Measurements from ENCODE around the gene LTBP1.

LTBP1 gene

GRCh38 chr2:33288011-33288410 is 341.3 kb downstream of the LTBP1 start:
- in situ Hi-C loops (cut with MboI; ENCODE audit: low sequenced_read_pairs), result no loop called here

- in situ Hi-C loops (cut with MboI; ENCODE audit: low sequenced_read_pairs), result no loop called here
Measured at GRCh38 chr2:33289961-33290360, 343.2 kb downstream of the LTBP1 start.

GRCh38 chr2:33291278-33292013 is 344.7 kb downstream of the LTBP1 start:
- in situ Hi-C loops (cut with MboI; ENCODE audit: low sequenced_read_pairs), result no loop called here

GRCh38 chr2:33292063-33292462 is 345.3 kb downstream of the LTBP1 start:
- in situ Hi-C loops (cut with MboI; ENCODE audit: low sequenced_read_pairs), result no loop called here

GRCh38 chr2:33292981-33293595 is 346.3 kb downstream of the LTBP1 start:
- in situ Hi-C loops (cut with MboI; ENCODE audit: low sequenced_read_pairs), result no loop called here

GRCh38 chr2:33298233-33298632 is 351.5 kb downstream of the LTBP1 start:
- in situ Hi-C loops (cut with MboI; ENCODE audit: low sequenced_read_pairs), result no loop called here

- in situ Hi-C loops (cut with MboI; ENCODE audit: low sequenced_read_pairs), result no loop called here
Measured at GRCh38 chr2:33301355-33301754, 354.6 kb downstream of the LTBP1 start.

GRCh38 chr2:33302348-33302747 is 355.6 kb downstream of the LTBP1 start:
- in situ Hi-C loops (cut with MboI; ENCODE audit: low sequenced_read_pairs), result no loop called here

- in situ Hi-C loops (cut with MboI; ENCODE audit: low sequenced_read_pairs), result no loop called here
Measured at GRCh38 chr2:33304032-33304864, 357.5 kb downstream of the LTBP1 start.

GRCh38 chr2:33307659-33308270 is 361.0 kb downstream of the LTBP1 start:
- in situ Hi-C loops (cut with MboI; ENCODE audit: low sequenced_read_pairs), result no loop called here

- in situ Hi-C loops (cut with MboI; ENCODE audit: low sequenced_read_pairs), result no loop called here
Measured at GRCh38 chr2:33312355-33312754, 365.6 kb downstream of the LTBP1 start.

- in situ Hi-C loops (cut with MboI; ENCODE audit: low sequenced_read_pairs), result no loop called here
Measured at GRCh38 chr2:33313039-33313438, 366.3 kb downstream of the LTBP1 start.

- in situ Hi-C loops (cut with MboI; ENCODE audit: low sequenced_read_pairs), result no loop called here
Measured at GRCh38 chr2:33314541-33314940, 367.8 kb downstream of the LTBP1 start.

- in situ Hi-C loops (cut with MboI; ENCODE audit: low sequenced_read_pairs), result no loop called here
Measured at GRCh38 chr2:33316328-33316727, 369.6 kb downstream of the LTBP1 start.

GRCh38 chr2:33317369-33318007 is 370.7 kb downstream of the LTBP1 start:
- in situ Hi-C loops (cut with MboI; ENCODE audit: low sequenced_read_pairs), result no loop called here

- in situ Hi-C loops (cut with MboI; ENCODE audit: low sequenced_read_pairs), result no loop called here
Measured at GRCh38 chr2:33318456-33318855, 371.7 kb downstream of the LTBP1 start.

GRCh38 chr2:33320573-33320972 is 373.8 kb downstream of the LTBP1 start:
- in situ Hi-C loops (cut with MboI; ENCODE audit: low sequenced_read_pairs), result no loop called here

- in situ Hi-C loops (cut with MboI; ENCODE audit: low sequenced_read_pairs), result no loop called here
Measured at GRCh38 chr2:33321236-33321771, 374.6 kb downstream of the LTBP1 start.

GRCh38 chr2:33321876-33322483 is 375.2 kb downstream of the LTBP1 start:
- in situ Hi-C loops (cut with MboI; ENCODE audit: low sequenced_read_pairs), result no loop called here

GRCh38 chr2:33322612-33323011 is 375.9 kb downstream of the LTBP1 start:
- in situ Hi-C loops (cut with MboI; ENCODE audit: low sequenced_read_pairs), result no loop called here

Measured in HL-60/S4 treated with phorbol 12-myristate 13-acetate at 8.2 ng/mL for 4 days and 3 days (cell line).